ENCODE results near the gene CCM2L. TPM values are rescaled to one million over a fixed set of nuclear protein-coding genes. Genes with fewer than 3 reads are reported as not detected.

CCM2L gene
- 0.04 TPM for polyA plus RNA-seq (2013)

DNA sequence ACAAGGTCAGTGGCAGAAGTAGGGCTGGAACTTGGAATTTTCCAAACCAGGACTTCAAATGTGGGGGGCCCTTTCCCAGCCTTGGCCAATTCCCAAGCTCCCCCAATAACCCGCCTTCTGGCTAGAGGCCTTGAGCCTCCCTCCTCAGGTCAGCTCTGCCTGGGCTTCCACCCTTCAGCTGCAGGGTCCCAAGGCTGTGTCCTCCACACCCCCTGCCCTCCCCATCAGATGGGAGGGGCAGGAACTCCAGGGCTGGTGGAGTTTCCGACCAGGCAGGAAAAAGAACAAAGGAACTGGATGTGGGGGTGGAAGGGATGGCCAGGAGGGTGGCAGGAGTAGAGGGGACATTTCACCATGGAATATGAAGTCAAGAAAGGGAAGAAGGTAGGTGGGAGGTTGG, at the start of gene CCM2L:
TSS of gene CCM2L (plus strand) at position 338 of the 400 bp plus-strand sequence. CDS start at position 355, 17 bp downstream.
- WGBS (ENCODE audit: insufficient coverage) = 96% methylated on average over 2 of the region's 2 CpGs
- H3K36me3 ChIP-seq (ENCODE audit: control insufficient read depth in 4 of 4, insufficient read depth in 4 of 4, low read length in 3 of 4) = no peaks in the 10 kb centered on the region

DNA sequence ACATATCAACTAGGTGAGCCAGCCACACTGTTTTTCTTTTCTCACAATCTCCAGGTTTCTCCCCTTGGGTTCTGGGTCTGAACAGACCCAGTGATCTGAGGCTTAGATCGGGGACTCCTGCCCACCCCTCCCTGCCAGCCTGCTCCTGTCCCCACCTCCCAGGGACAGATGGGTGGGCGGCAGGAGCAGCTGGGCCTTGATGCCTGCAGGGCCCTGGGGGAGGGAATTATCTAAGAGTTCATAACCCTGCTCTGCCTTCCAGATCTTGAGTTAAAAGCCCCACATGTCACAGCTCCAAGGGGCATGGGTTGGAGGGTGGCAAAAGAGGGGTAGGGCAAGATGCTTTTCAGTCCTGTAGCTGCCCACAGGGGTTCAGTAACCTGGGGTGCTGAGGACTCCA, 47.5 kb upstream of the CCM2L start:
- ChIA-PET CTCF (interaction anchor here (1.1 to 2.7 kb wide), 5 partner anchors 12 to 124 kb away, joined by 3 to 8 read pairs (median 6); partner anchors contain the start of gene PDRG1), POLR2A (no interaction called here)
- H3K9me3 ChIP-seq (ENCODE audit: control extremely low read depth in 1 of 5, control insufficient read depth in 4 of 5, insufficient read depth in 2 of 5, low read depth in 1 of 5, low read length in 4 of 5) = no peaks in the 10 kb centered on the region
- peaks cover 0 to 5% (median 2%) of the 10 kb centered on the region in 4 experiments for H3K4me1 ChIP-seq (ENCODE audit: control extremely low read depth in 1 of 4, control insufficient read depth in 4 of 4, insufficient read depth in 4 of 4, low read length in 3 of 4)
- H3K27ac ChIP-seq (ENCODE audit: insufficient read depth in 1 of 2, low read depth in 1 of 2, low read length in 2 of 2, poor library complexity in 1 of 2, severe bottlenecking in 2 of 2) = no peak overlapping the region
- H3K27me3 ChIP-seq (replicated peaks in 2 of 5; ENCODE audit: control insufficient read depth in 4 of 5, insufficient read depth in 5 of 5, low read length in 4 of 5) = peaks cover 0 to 44% (median 31%) of the 10 kb centered on the region in 5 experiments
- H3K36me3 ChIP-seq (ENCODE audit: control insufficient read depth in 4 of 4, insufficient read depth in 4 of 4, low read length in 3 of 4) = no peaks in the 10 kb centered on the region
- WGBS (ENCODE audit: insufficient coverage) = 100% methylated on average over 1 of the region's 2 CpGs
- no peak overlapping the region for H3K4me3 ChIP-seq (ENCODE audit: control insufficient read depth in 1 of 7, extremely low read depth in 1 of 7, insufficient read depth in 4 of 7, low read depth in 2 of 7, low read length in 6 of 7)
- no peak for DNase-seq

More for the DNA sequence above, at the start of gene CCM2L:
- H3K9me3 ChIP-seq (ENCODE audit: control extremely low read depth in 1 of 5, control insufficient read depth in 4 of 5, insufficient read depth in 2 of 5, low read depth in 1 of 5, low read length in 4 of 5) = no peaks in the 10 kb centered on the region
- H3K27ac ChIP-seq (ENCODE audit: insufficient read depth in 1 of 2, low read depth in 1 of 2, low read length in 2 of 2, poor library complexity in 1 of 2, severe bottlenecking in 2 of 2) = no peak within 1 kb of the TSS
- POLR2A ChIA-PET = no interaction called here
- H3K4me3 ChIP-seq (ENCODE audit: control insufficient read depth in 1 of 7, extremely low read depth in 1 of 7, insufficient read depth in 4 of 7, low read depth in 2 of 7, low read length in 6 of 7) = no peak within 1 kb of the TSS
- no peaks in the 10 kb centered on the region for H3K27me3 ChIP-seq (replicated peaks in 2 of 5; ENCODE audit: control insufficient read depth in 4 of 5, insufficient read depth in 5 of 5, low read length in 4 of 5)
- DNase-seq = no peak
- peaks cover 0 to 11% (median 9%) of the 10 kb centered on the region in 4 experiments for H3K4me1 ChIP-seq (ENCODE audit: control extremely low read depth in 1 of 4, control insufficient read depth in 4 of 4, insufficient read depth in 4 of 4, low read length in 3 of 4)
- CTCF ChIA-PET = no interaction called here

DNA sequence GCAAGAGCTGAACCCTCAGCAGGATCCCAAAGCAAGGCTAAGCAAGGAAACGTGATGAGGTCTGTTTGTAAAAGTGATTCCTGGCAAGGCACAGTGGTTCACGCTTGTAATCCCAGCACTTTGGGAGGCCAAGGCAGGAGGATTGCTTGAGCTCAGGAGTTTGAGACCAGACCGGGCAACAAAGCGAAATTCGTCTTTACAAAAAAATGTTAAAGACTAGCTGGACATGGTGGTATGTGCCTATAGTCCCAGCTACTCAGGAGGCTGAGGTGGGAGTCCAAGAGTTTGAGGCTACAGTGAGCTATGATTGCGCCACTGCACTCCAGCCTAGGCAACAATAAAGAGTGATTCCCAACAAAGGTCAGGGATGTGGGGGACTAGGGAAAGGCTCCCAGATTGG, 46.3 kb upstream of the CCM2L start:
- 94% methylated on average over 5 of the region's 6 CpGs for WGBS (ENCODE audit: insufficient coverage)

DNA sequence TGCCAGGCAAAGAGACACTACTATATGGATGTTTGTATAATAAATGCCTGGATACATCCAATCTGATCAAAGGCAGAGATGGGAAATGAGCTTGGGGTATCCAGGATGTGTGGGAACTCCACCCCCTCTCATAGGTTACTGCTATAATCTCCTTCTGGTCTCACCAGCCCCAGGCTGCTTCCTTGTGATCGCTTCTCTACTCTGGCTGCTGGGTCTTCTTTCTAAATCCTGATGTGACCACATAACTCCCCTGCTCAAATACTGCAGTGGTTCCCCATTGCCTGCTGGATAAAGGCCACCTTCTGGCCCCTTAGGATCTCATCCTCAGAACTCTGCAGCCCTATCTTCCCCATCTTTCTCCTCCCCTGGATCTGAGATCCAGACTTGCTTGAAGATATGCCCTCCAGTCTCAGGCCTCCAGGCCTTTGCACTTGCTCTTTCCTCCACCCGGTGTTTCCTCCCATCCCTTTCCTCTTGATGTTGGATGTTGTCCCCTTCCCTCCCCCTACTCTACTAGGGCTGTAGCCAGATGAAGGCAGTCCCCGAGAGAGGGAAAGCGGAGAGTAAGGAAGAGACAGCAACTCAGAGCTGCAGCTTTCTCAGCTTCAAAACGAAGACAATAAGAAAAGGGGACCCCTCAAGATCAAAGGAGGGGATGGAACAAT, 43.1 kb upstream of the CCM2L start:
- H3K27me3 ChIP-seq (replicated peaks in 2 of 5; ENCODE audit: control insufficient read depth in 4 of 5, insufficient read depth in 5 of 5, low read length in 4 of 5) = peaks cover 2 to 74% (median 31%) of the 10 kb centered on the region in 5 experiments

More for the DNA sequence above, 46.3 kb upstream of the CCM2L start:
- peaks cover 0 to 12% (median 11%) of the 10 kb centered on the region in 4 experiments for H3K4me1 ChIP-seq (ENCODE audit: control extremely low read depth in 1 of 4, control insufficient read depth in 4 of 4, insufficient read depth in 4 of 4, low read length in 3 of 4)
- no peak for DNase-seq
- no peaks in the 10 kb centered on the region for H3K36me3 ChIP-seq (ENCODE audit: control insufficient read depth in 4 of 4, insufficient read depth in 4 of 4, low read length in 3 of 4)
- POLR2A ChIA-PET = no interaction called here
- peaks cover 0 to 48% (median 31%) of the 10 kb centered on the region in 5 experiments for H3K27me3 ChIP-seq (replicated peaks in 2 of 5; ENCODE audit: control insufficient read depth in 4 of 5, insufficient read depth in 5 of 5, low read length in 4 of 5)
- H3K9me3 ChIP-seq (ENCODE audit: control extremely low read depth in 1 of 5, control insufficient read depth in 4 of 5, insufficient read depth in 2 of 5, low read depth in 1 of 5, low read length in 4 of 5) = no peaks in the 10 kb centered on the region
- CTCF ChIA-PET = interaction anchor here (1.0 to 2.7 kb wide), 5 partner anchors 10 to 125 kb away, joined by 3 to 8 read pairs (median 6); partner anchors contain the start of gene PDRG1
- H3K4me3 ChIP-seq (ENCODE audit: control insufficient read depth in 1 of 7, extremely low read depth in 1 of 7, insufficient read depth in 4 of 7, low read depth in 2 of 7, low read length in 6 of 7) = no peak overlapping the region
- no peak overlapping the region for H3K27ac ChIP-seq (ENCODE audit: insufficient read depth in 1 of 2, low read depth in 1 of 2, low read length in 2 of 2, poor library complexity in 1 of 2, severe bottlenecking in 2 of 2)

DNA sequence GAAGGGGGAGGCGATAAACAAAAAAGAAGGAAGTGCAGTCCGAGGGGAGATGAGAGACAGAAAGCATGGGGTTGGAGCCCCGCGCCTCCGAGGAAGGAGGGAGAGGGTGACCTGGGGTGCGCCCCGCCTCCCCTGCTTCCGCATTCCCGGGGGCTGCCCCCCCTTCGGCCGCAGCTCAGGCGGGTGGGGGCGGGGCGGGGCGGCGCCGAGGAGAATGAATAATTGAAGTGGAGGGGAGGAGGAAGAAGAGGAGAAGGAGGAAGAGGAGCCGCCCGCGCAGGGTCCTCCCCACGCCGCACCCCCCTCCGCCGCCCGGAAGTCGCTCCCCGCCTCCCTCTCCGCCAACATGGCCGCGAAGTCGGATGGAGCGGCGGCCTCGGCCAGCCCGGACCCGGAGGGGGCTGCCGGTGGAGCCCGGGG, 42.4 kb upstream of the CCM2L start, which contains the start of gene XKR7:
TSS of gene XKR7 (plus strand) at position 322 of the 420 bp plus-strand sequence. CDS start at position 347, 25 bp downstream.
- CTCF ChIA-PET = interaction anchor here (1.0 kb wide), 1 partner anchor 57 kb away, joined by 4 read pairs; no protein-coding TSS in a partner anchor
- no peaks in the 10 kb centered on the region for H3K9me3 ChIP-seq (ENCODE audit: control extremely low read depth in 1 of 5, control insufficient read depth in 4 of 5, insufficient read depth in 2 of 5, low read depth in 1 of 5, low read length in 4 of 5)
- peak; percentile 20 to 54 (median 43) for DNase-seq
- WGBS (ENCODE audit: insufficient coverage) = 0% methylated on average over 29 of the region's 38 CpGs
- no peak within 1 kb of the TSS for H3K27ac ChIP-seq (ENCODE audit: insufficient read depth in 1 of 2, low read depth in 1 of 2, low read length in 2 of 2, poor library complexity in 1 of 2, severe bottlenecking in 2 of 2)
- H3K36me3 ChIP-seq (ENCODE audit: control insufficient read depth in 4 of 4, insufficient read depth in 4 of 4, low read length in 3 of 4) = no peaks in the 10 kb centered on the region
- H3K4me3 ChIP-seq (ENCODE audit: control insufficient read depth in 1 of 7, extremely low read depth in 1 of 7, insufficient read depth in 4 of 7, low read depth in 2 of 7, low read length in 6 of 7) = peak within 1 kb of the TSS in 6 of 7 experiments; percentile 48 to 73 (median 57)
- H3K27me3 ChIP-seq (replicated peaks in 2 of 5; ENCODE audit: control insufficient read depth in 4 of 5, insufficient read depth in 5 of 5, low read length in 4 of 5) = peaks cover 2 to 69% (median 31%) of the 10 kb centered on the region in 5 experiments
- peaks cover 0 to 12% (median 11%) of the 10 kb centered on the region in 4 experiments for H3K4me1 ChIP-seq (ENCODE audit: control extremely low read depth in 1 of 4, control insufficient read depth in 4 of 4, insufficient read depth in 4 of 4, low read length in 3 of 4)
- POLR2A ChIA-PET = interaction anchor here (1.4 kb wide), 1 partner anchor 16 kb away, joined by 3 read pairs; the partner anchor contains the start of gene PDRG1

More for the DNA sequence above, 43.1 kb upstream of the CCM2L start:
- no peaks in the 10 kb centered on the region for H3K36me3 ChIP-seq (ENCODE audit: control insufficient read depth in 4 of 4, insufficient read depth in 4 of 4, low read length in 3 of 4)
- CTCF ChIA-PET = interaction anchor here (1.1 kb wide), 1 partner anchor 14 kb away, joined by 3 read pairs; no protein-coding TSS in a partner anchor
- no peaks in the 10 kb centered on the region for H3K9me3 ChIP-seq (ENCODE audit: control extremely low read depth in 1 of 5, control insufficient read depth in 4 of 5, insufficient read depth in 2 of 5, low read depth in 1 of 5, low read length in 4 of 5)
- 10% methylated on average over 4 of the region's 5 CpGs for WGBS (ENCODE audit: insufficient coverage)
- no peak overlapping the region for H3K4me3 ChIP-seq (ENCODE audit: control insufficient read depth in 1 of 7, extremely low read depth in 1 of 7, insufficient read depth in 4 of 7, low read depth in 2 of 7, low read length in 6 of 7)
- H3K4me1 ChIP-seq (ENCODE audit: control extremely low read depth in 1 of 4, control insufficient read depth in 4 of 4, insufficient read depth in 4 of 4, low read length in 3 of 4) = peaks cover 0 to 12% (median 11%) of the 10 kb centered on the region in 4 experiments
- H3K27ac ChIP-seq (ENCODE audit: insufficient read depth in 1 of 2, low read depth in 1 of 2, low read length in 2 of 2, poor library complexity in 1 of 2, severe bottlenecking in 2 of 2) = no peak overlapping the region
- POLR2A ChIA-PET = interaction anchor here (1.4 kb wide), 1 partner anchor 15 kb away, joined by 3 read pairs; the partner anchor contains the start of gene PDRG1
- no peak for DNase-seq

DNA sequence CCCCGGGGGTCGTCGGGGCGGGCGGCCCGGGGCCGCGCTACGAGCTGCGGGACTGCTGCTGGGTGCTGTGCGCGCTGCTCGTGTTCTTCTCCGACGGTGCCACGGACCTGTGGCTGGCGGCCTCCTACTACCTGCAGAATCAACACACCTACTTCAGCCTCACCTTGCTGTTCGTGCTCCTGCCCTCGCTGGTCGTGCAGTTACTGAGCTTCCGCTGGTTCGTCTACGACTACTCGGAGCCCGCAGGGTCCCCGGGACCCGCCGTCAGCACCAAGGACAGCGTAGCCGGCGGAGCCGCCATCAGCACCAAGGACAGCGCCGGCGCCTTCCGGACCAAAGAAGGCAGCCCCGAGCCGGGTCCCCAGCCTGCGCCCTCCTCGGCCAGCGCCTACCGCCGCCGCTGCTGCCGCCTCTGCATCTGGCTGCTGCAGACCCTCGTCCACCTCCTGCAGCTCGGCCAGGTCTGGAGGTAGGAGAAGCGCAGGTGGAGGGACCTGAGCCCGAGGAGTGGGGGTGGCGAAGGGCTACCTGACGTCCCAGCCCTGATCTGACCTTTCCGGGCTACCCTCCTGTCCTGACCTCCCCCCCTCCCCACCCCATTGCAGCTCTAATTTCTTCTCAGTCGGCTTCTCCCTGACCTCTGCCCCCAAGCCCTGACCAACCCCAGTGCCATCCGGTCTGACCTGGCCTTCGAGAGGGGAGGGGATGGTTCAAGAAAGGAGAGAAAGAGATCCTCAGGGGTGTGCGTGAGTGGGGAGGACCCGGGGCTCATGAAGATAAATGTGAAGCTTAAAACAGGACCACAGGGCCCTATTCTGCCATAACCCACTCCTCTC, 41.7 kb upstream of the CCM2L start:
- H3K36me3 ChIP-seq (ENCODE audit: control insufficient read depth in 4 of 4, insufficient read depth in 4 of 4, low read length in 3 of 4) = no peaks in the 10 kb centered on the region
- peak; percentile 73 to 90 (median 88) for DNase-seq
- peaks cover 2 to 66% (median 35%) of the 10 kb centered on the region in 5 experiments for H3K27me3 ChIP-seq (replicated peaks in 2 of 5; ENCODE audit: control insufficient read depth in 4 of 5, insufficient read depth in 5 of 5, low read length in 4 of 5)
- no peaks in the 10 kb centered on the region for H3K9me3 ChIP-seq (ENCODE audit: control extremely low read depth in 1 of 5, control insufficient read depth in 4 of 5, insufficient read depth in 2 of 5, low read depth in 1 of 5, low read length in 4 of 5)
- POLR2A ChIA-PET = no interaction called here
- H3K4me3 ChIP-seq (ENCODE audit: control insufficient read depth in 1 of 7, extremely low read depth in 1 of 7, insufficient read depth in 4 of 7, low read depth in 2 of 7, low read length in 6 of 7) = peak overlapping the region in 6 of 7 experiments; percentile 48 to 73 (median 57)
- 2% methylated on average over 38 of the region's 57 CpGs for WGBS (ENCODE audit: insufficient coverage)
- peaks cover 0 to 12% (median 11%) of the 10 kb centered on the region in 4 experiments for H3K4me1 ChIP-seq (ENCODE audit: control extremely low read depth in 1 of 4, control insufficient read depth in 4 of 4, insufficient read depth in 4 of 4, low read length in 3 of 4)
- no peak overlapping the region for H3K27ac ChIP-seq (ENCODE audit: insufficient read depth in 1 of 2, low read depth in 1 of 2, low read length in 2 of 2, poor library complexity in 1 of 2, severe bottlenecking in 2 of 2)
- CTCF ChIA-PET = interaction anchor here (0.7 to 2.5 kb wide), 8 partner anchors 9 to 122 kb away, joined by 3 to 8 read pairs (median 4); no protein-coding TSS in a partner anchor

Data from common myeloid progenitor, CD34-positive (primary cell).